ENCODE results near the gene HAUS2.
"Not testable (repeated sequence)": the region's sequence is repeated elsewhere in the genome, so short reads cannot be mapped to it uniquely, and the experiment has no call there.

HAUS2 gene

DNA sequence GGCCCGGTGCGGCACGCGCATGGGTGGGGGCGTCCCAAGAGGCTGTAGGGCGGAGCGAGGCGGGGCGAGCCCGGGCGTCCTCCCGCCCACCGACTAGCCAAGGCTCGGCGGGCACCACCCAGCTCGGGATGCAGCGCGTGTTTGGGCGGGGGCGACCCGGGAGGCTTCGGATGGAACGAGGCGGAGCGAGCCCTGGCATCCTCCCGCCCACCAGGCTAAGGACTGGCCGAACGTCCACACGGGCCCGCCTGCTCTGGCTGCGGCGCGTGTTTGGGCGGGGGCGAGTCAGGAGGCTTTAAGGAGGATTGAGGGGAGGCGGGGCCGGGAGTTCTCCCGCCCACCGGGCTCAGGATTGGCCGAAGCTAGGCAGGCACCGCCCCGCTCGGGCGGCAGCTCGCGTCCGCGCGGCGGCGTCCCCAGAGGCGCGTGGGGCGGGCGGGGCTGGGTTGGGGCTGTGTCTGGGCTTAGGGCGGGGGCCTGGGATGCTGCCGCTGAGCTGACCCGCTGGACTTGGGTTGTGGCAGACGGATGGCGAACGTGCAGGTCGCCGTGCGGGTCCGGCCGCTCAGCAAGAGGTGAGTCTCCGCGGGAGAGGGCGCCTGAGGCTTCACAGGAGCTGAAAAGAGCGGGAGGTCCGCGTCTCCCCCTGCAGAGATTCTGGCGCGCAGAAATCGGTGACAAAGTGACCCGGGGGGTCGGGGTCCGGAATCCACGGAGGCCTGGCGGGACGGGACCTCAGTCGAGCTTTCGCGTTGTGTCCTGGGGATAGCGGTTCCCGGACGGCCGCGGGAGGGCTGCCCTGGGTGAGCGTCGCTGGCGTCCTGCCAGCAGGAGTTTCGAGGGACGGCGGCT is 26.8 kb downstream of the HAUS2 start, which contains the start of gene STARD9:
Gene STARD9, plus strand, starts transcription at position 419 of the 852 bp plus-strand sequence. Its CDS starts 110 bp downstream, at position 529.
- DNase-seq, result peak; percentile 76 to 99 (median 97)

DNA sequence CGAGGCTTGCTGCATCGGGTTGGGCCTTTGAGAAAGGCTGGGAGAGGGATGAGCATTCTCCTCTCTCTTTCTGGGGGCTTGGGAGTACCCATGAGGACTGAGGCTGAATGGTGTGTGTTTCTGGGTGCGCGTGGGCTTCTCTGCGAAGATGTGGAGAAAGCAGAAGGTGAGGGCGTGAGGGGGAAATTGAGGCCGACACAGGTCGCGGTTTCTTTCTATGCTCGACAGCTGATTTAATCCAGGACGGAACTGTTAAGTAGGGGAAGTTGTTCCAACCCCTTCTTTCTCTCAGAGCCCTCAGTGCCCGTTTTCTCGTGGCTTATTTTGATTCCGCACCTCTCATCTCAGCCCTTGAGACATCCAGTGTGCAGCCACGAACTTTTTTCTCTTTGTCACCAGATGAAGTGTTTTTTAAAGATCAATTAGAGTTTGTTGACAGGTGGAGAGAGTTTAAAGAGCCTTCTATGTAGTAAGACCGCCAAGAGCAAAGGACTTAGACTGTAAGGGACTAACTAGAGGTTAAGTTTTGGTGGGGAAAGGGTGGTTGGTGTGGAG is 27.5 kb downstream of the HAUS2 start:
- DNase-seq, result peak in 1 of 56 donors; percentile 25

DNA sequence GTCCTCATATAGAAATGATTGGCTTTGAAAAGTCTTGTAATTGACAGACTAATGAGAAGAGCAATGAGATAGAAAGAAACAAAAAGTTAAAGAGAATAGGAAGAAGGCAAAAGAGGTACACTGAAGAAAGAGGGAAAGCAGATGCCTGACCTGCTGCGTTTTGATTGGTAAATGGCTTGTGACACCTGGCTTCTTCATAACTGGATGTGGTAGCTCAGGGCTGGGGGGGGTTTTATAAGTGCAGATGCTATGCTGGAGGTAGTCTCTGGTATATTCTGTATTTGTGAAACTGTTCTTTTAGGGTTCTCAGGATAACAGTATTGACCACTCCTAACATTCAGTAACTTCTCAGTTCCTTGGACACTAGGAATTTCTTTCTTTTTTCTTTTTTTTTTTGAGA is 28.1 kb downstream of the HAUS2 start:
- DNase-seq, result no peak

DNA sequence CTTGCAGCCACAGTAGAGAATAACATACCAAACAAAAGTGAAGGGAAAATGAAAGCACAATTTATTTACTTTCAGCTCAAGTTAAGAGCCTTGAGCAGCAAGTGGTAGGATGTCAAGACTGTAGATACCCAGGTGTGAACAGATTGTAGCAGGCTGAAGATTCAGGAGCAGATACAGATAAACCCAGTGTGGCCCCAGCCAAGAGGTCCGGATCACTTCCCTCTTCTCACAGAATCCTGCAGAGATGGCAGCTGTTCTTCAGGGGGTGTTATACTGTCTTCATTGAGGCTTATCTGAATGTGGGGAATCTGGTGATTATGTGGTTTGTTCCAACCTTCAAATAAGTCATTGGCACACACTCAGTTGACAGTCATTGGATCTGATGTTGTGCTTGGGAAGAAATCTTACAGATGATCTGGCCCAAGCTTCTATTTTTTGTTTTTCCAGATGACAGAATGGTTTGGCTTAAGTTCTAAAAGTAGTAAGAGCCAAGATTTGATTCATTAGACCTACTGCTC is 28.9 kb downstream of the HAUS2 start:
- DNase-seq, result no peak

DNA sequence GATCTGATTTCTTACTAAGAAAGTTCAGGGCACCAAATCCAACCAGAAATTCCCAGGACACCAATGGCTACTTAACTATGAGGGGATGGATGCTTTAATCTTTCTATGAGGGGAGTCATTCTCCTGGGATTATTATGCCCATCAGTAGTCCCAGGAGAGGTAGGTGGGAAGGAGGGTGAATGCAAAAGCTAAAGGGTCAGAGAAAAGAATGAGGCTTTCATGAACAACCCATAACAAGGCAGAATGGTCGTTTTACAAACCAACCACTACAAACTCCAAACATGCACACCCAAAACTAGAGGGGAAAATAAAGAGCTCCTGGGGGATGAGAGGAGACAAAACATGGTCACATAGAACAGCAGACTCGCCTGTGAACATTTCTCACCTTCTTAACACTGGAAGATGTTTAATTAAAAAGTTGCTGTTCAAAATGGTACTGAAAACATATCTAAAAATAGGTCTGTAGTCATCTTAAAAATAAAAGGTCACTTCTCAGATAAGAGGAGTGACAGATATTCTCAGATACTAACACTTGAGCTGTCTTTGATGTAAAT is 30.4 kb downstream of the HAUS2 start:
- DNase-seq, result no peak

DNA sequence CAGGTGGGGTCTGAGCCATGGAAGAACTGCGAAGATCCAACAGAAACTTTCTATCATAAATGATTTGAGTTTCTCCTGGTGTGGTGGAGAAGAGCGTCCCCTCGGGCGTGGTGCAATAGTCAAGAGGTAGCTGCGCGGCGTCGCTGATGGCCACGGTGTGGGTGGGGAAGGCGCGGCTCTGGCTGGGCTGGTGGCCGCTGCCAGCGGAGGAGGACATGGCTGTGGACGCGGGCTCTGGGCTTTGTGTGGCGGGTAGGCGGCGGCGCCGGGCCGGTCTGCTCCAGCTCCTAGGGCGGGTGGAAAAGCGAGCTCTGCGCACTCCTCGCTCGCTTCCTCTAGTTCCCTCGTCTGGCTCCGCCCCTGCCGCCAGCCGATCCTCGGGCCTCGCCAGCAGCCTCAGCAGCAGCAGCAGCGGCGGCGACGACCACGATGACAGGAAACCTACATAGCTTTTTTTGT is 32.7 kb downstream of the HAUS2 start:
- peak in 54 of 56 donors; percentile 22 to 88 (median 72) for DNase-seq

DNA sequence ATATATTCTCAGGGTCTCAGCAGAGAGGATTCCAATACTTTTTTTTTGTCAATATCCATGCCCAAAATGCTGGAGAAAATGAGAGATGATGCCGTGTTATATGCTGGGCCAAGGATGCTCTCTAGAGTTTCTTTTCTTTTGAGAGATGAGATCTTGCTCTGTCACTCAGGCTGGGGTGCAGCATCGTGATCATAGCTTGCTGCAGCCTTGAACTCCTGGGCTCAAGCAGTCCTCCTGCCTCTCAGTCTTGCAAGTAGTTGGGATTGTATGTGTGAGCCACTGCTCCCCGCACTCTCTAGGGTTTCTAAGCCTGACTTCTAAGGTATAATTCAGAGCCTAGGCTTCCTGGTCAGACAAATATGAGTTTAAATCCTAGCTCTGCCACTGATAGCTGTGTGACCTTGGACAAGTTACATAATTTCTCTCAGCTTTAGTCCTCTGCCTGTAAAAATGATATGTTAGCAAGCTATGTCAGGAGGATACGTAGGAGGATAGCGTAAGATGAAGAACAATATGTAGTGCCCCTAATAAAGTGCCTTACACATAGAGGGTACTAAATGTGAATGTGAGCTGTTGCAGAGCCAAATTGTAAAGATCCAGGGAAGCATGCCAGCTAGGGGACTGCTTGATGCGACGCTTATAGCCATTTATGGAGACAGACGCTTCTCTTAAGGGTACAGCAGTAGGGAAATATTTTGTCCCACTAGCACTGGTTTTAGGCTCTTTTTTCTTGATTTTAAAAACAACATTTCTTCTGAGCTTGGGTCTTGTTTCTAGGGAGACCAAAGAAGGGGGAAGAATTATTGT is 34.1 kb downstream of the HAUS2 start:
- DNase-seq, result peak in 1 of 56 donors; percentile 8

DNA sequence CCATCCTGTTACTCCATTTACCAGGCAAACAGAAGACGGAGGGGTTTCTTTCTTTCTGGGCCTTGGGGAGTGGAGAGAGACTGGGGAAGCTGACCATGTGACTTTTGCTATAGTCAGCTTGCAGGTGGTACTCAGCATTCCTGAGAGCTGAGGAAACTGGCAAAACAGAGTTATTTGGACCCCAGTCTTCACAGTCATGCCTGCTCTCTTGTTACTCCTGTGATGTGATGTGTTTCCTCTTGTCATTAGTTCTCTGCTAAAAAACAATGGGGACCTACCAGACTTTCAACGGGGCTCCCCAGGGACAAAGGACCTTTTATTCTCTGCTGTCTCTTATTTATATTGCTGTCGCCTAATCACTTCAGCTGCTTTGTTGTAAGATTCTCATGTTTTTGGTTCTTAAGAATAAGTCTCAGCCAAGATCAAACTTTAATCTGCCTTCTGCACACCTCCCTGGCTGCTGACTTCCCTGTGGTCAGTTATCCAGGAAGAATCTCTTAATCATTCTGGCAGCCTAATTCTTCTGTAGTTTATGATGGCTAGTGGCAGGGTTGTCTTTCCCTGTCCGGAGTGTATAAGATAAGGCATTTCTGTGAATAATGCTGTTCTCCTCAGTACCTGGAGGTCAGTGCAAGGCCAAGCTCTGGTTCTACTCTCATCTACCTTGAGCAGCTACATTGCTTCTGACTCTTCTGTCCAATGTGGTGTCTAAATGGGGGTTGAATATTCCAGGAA is 35.6 kb downstream of the HAUS2 start:
- peak in 14 of 56 donors; percentile 2 to 55 (median 24) for DNase-seq

DNA sequence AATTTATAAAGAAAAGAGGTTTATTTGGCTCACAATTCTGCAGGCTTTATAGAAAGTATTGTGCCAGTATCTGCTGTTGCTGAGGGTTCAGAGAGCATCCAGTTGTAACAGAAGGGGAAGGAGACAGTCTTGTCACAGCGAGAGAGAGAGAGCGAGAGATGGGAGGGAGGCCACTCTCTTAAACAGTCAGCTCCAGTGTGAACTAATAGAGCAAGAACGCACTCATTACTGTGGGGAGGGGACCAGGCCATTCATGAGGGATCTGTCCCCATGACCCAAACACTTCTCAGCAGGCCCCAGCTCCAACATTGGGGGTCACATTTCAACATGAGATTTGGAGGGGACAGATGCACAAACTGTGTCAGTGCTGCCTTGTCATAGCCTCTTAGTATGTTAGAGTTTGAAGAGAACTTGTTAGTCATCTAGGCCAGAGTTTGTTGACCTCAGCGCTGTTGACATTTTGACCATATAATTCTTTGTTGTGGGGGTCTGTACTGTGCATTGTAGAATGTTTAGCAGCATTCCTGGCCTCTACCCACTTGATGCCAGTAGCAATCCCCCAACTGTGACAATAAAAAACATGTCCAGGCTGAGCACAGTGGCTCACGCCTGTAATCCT is 42.1 kb downstream of the HAUS2 start:
- no peak for DNase-seq

DNA sequence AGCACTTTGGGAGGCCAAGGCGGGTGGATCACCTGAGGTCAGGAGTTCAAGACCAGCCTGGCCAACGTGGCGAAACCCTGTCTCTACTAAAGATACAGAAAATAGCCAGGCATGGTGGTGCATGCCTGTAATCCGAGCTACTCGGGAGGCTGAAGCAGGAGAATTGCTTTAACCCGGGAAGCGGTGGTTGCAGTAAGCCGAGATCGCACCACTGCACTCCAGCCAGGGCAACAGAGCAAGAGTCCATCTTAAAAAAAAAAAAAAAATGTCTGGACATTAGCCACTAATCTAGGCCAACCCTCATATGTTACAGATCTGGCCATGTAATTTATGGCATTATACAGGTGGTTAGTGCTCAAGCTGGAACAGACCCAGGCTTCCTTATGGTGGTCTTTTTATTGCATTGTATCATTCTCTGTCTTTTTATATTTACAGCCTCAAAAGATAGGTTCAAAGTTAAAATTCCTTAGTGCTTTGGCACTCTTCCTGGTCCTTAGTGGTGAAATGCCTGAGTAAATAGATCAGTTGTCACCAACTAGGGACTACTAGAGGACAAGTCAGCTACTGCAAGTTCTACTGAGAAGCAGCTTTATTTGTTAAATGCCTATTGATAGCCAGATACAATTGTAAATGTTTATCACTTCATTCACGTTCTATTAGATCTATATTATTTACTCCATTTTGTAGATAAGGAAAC is 42.7 kb downstream of the HAUS2 start:
- DNase-seq, result no peak

DNA sequence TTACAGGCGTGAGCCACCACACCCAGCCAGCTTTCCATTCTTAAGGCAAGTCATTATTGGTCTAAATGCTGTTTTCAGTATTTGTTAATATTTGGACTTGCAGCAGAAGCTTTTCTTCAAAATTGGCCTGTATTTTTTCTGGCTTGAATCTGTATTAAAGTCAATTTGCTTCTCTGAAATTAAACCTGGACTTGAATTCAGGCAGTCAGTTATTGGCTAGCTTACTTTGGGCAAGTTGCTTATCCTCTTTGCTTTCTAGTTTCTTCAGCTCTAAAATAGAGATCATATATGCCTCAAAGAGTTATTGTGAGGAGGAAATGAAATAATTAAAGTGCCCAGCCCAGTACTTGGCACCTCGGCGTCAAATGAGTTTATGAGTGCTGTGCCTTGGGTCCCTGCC is 44.1 kb downstream of the HAUS2 start:
- DNase-seq, result no peak

DNA sequence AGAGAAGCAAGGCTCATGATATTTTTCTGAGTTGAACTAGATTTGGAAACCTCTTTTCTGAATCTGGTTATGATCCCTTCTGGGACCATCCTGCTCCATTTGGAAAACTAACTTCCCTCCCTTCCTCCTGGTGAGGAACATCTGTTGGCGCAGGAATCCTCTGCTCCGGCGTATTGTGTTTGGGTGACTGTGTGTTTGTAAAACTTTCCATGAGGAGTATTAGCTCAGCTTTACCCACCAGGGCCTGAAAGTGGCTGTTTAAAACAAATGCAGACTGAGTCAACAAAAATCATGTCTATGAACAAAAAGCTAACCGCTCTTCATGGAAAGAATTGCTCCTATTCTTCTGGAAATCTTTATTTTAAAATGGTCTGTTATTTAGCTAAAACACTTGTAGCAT is 44.5 kb downstream of the HAUS2 start:
- no peak for DNase-seq

DNA sequence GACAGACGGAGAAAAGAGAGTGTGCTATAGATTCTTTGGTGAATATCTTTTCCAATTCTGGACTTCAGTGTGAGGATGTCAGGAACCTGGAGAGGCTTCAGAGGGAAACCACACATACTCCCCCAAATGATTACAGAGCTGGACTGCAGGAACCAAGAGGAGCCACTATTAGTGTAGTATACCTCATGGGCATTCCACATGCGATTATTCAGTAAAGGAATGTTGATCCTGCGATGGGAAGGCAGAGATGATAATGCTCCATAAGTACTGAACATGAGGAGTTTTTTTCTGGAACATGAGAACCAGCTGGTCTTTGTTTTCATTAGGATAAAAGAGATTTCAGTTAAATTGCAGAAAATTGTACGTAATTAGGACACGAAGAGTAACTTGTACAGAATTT is 45.5 kb downstream of the HAUS2 start:
- no peak for DNase-seq

DNA sequence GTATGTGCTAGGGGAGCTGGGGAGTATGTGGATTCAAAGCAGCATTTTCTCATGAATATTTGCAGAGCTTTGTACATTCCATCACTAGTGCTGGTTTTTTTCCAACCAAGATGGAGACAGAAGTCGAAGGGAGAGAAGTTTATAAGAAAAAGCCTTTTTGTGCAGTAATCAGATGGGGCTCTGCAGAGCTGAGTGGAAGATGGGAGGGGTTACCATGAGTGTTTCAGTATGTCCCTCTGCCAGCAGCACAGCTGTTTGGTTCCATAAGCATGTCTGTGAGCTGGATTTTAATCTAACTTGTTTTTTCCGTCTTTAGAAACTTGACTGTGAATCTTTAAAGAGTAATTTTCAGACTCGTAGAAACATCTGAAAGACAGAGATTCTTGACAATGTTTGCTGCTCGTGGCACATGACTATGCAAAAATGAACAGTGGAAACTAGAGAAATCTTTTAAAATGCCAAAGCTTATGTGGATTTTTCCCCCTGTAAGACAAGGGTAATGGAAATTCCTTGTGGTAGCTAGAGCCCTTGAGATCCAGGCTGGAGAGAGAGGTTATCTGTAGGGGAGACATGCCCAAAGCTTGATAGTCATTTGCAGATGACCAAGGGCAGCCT is 47.1 kb downstream of the HAUS2 start:
- peak in 2 of 56 donors; percentile 7 to 9 for DNase-seq

DNA sequence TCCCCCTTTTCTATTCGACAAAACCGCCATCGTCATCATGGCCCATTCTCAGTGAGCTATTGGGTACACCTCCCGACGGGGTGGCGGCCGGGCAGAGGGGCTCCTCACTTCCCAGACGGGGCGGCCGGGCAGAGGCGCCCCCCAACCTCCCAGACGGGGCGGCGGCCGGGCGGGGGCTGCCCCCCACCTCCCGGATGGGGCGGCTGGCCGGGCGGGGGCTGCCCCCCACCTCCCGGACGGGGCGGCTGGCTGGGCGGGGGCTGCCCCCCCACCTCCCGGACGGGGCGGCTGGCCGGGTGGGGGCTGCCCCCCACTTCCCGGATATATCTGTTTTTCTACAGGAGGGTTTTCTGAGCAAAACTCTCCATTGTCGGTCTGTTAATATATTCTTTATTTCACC is 52.7 kb downstream of the HAUS2 start:
- not testable (repeated sequence) for DNase-seq

DNA sequence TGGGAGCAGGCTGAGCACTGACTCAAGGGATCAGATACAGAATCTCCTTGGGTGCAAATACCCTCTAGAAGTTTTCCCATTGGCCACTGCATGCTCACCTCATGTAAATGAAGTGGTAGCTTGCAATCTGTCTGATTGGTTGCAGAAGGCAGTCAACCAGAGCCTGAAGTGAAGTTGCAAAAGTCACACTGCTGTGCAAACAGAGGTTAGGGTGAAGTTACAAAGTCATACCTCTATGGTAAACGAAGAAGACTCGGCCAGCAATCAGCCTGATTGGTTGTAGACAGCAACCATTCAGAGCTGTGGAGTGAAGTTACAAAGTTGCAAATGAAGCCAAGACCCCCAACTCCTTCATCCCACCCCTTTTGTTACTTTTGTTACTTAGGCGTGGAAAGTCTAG is 53.9 kb downstream of the HAUS2 start:
- no peak for DNase-seq

DNA sequence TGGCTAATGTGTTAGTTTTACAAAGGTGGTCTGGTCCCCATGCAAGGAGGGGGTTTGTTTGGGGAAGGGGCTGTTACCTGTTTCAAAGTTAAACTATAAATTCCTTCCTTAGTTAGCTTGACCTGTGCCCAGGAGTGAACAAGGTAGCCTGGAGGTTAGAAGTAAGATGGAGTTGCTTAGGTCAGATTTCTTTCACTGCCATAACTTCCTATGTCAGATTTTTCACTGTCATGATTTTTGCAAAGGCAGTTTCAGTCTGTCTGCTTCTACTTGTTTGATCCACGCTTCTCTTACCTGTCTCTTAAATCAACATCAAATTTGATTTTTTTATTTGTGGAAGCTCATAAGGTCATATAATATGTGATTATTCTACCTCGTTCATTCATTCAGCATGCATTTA is 55.3 kb downstream of the HAUS2 start:
- DNase-seq, result no peak

DNA sequence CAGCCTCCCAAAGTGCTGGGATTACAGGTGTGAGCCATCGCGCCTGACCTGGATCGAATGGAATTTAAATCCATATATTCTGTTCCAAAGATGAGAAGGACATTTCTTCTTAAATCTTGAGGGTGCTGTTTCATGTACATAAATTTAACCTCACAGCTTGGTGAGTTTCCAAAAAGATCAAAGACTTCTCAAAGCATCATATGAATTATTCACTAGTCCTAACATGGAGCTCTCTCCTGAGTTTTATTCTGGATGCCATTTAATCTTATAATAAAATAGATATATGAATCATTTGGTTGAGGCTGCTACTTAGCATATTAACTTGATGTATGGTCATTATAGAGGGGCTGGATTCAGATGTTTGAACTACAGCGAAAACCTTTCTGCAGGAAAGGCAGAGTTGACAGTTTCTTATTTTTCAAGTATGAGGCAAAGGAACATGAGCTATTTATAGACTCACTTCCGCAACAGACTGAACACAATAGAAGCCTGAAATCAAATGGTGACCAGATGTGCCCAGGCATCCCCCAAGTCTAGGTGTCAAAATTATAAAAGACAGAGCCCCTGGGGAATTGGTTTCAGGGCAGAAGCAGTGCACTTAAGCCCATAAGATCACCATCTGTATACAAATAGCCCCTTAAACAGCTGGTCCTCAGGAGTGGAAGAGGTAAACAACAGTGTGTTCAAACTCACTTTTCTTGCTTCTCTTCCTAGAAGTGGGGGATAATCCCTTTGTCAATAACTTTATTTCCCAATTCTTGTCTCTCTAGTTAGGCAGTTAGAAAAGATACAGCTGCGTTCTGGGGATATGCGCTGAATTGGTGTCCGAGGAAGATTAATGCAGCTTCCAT is 56.5 kb downstream of the HAUS2 start:
- DNase-seq, result no peak

Measured in amygdala (tissue), 56 donors.